IPS-18a (cell line): ENCODE results near the gene SIGLEC7.

Source experiments
- H3K27ac ChIP-seq: one replicate; pipeline ENCODE4 v1.5.1; 2013; ENCODE audit warnings: low read length
- H3K27me3 ChIP-seq: one replicate; pipeline ENCODE4 v1.6.1; 2013; ENCODE audit warnings: mild to moderate bottlenecking, low read length; ENCODE audit not compliant: control insufficient read depth, insufficient read depth
- H3K36me3 ChIP-seq: one replicate; pipeline ENCODE4 v1.6.1; 2013; ENCODE audit warnings: low read depth, low read length; ENCODE audit not compliant: control insufficient read depth
- H3K4me1 ChIP-seq: one replicate; pipeline ENCODE4 v1.6.1; 2013; ENCODE audit warnings: low read depth, low read length; ENCODE audit not compliant: control insufficient read depth
- H3K4me3 ChIP-seq: one replicate; pipeline ENCODE4 v1.5.1; 2013; ENCODE audit warnings: low read length
- H3K9ac ChIP-seq: one replicate; pipeline ENCODE4 v1.6.1; 2013; ENCODE audit warnings: mild to moderate bottlenecking, low read length, moderate library complexity
- H3K9me3 ChIP-seq: one replicate; pipeline ENCODE4 v1.6.1; 2013; ENCODE audit warnings: low read depth, low read length; ENCODE audit not compliant: control insufficient read depth

Gene SIGLEC7

DNA sequence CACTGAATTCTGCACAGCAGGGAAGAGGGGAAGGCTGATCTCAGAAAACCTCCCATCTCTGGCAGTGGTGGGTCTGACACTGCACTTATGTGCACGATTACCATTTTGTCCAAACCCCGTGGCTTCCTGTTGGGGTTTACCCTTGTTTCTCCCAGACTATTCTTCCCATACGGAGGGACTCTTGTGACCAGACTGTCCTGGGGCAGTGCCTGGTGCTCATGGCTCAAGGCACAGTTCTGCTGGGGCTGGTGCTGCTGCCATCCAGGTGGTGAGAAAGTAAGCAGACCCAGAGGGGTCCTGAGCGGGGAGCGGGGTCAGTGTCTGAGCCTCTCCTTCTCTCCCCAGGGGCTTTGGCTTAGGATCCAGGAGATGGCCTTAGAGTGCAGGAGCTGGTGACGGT, 22.5 kb upstream of the SIGLEC7 start:
- Histone ChIP-seq H3K9me3 (no peaks in the 10 kb centered on the region), H3K36me3 (no peaks in the 10 kb centered on the region), H3K27me3 (no peaks in the 10 kb centered on the region), H3K4me3 (no peak overlapping the region), H3K9ac (no peak overlapping the region), H3K27ac (no peak overlapping the region), H3K4me1 (no peaks in the 10 kb centered on the region)

DNA sequence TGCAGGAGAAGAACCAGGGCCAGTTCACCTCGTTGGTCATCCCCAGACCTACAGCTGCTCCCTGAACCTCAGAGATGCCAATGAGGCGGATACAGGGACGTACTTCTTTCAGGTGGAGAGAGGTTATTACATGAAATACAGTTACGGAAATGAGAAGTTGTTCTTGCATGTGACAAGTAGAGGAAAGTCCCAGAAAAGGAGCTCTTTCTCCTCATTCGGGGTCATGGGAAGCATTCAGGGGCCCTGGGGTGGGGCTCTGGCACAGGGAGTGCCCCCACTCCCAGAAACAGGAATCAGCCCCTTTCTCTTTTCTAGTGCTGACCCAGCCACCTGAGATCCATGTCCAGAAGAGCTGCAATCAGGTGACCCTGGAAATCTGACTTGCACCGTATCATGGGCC, 21.9 kb upstream of the SIGLEC7 start:
- Histone ChIP-seq H3K9ac (no peak overlapping the region), H3K9me3 (no peaks in the 10 kb centered on the region), H3K4me3 (no peak overlapping the region), H3K27ac (no peak overlapping the region), H3K4me1 (no peaks in the 10 kb centered on the region), H3K27me3 (no peaks in the 10 kb centered on the region), H3K36me3 (no peaks in the 10 kb centered on the region)

DNA sequence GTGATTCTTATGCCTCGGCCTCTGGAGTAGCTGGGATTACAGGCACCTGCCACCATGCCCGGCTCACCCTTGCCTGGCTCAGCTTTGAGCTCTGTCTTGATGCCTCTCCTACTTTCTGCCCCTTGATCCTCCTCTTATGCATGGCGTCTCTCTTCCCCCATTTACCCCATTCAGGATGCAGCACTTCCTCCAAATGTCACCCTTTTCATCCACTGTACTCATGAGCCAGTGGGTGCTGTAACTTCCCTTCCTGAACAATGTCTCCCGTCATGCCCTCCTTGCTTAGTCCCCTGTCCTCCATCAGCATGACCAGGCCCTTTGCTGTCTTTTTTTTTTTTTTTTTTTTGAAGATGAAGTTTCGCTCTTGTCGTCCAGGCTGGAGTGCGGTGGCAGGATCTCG, 20.8 kb upstream of the SIGLEC7 start:
- no peak overlapping the region for H3K9ac ChIP-seq

DNA sequence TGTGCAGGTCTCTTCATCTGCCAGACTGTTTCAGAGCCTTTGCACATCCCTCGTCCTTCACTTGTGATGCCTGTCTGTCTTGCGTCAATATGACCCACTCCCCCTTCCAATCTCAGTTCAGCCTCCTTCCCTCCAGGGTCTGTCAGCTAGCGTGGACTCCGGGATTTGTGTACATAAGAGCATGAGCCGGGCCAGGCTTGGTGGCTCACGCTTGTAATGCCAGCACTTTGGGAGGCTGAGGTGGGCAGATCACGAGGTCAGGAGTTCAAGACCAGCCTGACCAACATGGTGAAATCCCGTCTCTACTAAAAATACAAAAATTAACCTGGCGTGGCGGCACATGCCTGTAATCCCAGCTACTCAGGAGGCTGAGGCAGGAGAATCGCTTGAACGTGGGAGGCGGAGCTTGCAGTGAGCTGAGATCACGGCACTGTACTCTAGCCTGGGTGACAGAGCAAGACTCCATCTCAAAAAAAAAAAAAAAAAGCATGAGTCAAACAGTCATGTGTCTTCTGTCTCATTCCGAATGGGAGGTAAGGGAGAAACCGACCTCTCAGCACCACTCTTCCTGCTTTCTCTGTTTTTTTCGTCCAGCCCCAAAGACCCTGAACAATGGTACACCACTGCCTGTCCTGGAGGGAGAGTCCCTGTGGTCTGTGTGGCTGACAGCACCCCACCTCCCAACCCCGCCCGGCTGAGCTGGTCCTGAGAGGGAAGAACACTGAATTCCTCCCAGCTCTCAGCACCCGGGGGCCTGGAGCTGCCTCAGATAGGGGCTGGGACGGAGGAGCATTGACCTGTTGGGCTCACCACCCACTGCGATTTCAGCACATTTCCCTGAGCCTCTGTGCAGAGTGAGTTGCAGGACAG, 19.8 kb upstream of the SIGLEC7 start:
- no peaks in the 10 kb centered on the region for H3K9me3 ChIP-seq
- H3K27ac ChIP-seq: no peak overlapping the region
- H3K36me3 ChIP-seq: no peaks in the 10 kb centered on the region
- H3K4me3 ChIP-seq: no peak overlapping the region
- no peak overlapping the region for H3K9ac ChIP-seq
- no peaks in the 10 kb centered on the region for H3K4me1 ChIP-seq
- no peaks in the 10 kb centered on the region for H3K27me3 ChIP-seq

More for the DNA sequence above, 20.8 kb upstream of the SIGLEC7 start:
- H3K4me1 ChIP-seq: no peaks in the 10 kb centered on the region
- no peaks in the 10 kb centered on the region for H3K27me3 ChIP-seq
- no peaks in the 10 kb centered on the region for H3K36me3 ChIP-seq
- H3K4me3 ChIP-seq: no peak overlapping the region
- no peak overlapping the region for H3K27ac ChIP-seq
- no peaks in the 10 kb centered on the region for H3K9me3 ChIP-seq

DNA sequence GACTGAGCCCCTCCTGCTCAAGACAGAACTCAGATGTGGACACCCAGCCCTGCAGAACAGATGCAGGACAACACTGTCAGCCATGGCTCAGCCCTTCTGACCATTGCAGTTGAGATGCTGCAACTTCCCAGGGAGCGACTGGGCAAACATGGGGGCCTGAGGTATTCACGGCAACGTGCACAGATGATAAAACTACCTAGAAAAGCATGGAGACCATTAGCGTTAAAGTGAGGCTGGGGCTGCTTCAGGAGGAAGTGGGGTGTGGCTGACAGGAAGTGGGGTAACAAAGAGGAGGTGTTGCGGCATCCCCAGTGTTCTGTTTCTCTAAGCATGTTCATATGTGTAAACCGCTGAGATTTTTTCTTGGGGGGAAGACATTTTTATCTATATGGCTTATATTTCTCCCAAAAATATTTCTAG, 18.7 kb upstream of the SIGLEC7 start:
- H3K4me3 ChIP-seq: no peak overlapping the region
- H3K4me1 ChIP-seq: no peaks in the 10 kb centered on the region
- H3K9me3 ChIP-seq: no peaks in the 10 kb centered on the region
- no peak overlapping the region for H3K9ac ChIP-seq
- H3K27ac ChIP-seq: no peak overlapping the region
- H3K27me3 ChIP-seq: no peaks in the 10 kb centered on the region
- H3K36me3 ChIP-seq: no peaks in the 10 kb centered on the region

DNA sequence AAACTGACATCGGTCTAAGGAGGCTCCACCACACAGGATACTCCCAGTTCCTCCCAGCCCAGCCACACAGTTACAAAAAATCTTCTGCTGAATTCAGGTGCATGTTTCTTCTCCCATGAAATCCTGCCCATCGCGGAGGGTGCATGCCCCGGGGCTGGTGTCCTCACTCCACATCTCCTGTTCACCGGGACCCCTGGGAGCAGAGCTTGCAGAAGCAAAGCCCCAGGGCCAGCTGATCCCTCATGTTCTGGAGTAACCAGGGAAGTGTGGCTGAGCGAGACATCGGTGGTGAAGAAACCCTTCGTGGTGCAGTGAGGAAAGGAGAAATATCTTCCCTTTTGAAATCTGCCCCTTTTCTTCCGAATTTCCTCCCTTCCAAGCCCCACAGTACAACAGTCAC, 18.3 kb upstream of the SIGLEC7 start:
- Histone ChIP-seq H3K36me3 (no peaks in the 10 kb centered on the region), H3K9me3 (no peaks in the 10 kb centered on the region), H3K27me3 (no peaks in the 10 kb centered on the region), H3K4me1 (no peaks in the 10 kb centered on the region), H3K9ac (no peak overlapping the region), H3K4me3 (no peak overlapping the region), H3K27ac (no peak overlapping the region)

DNA sequence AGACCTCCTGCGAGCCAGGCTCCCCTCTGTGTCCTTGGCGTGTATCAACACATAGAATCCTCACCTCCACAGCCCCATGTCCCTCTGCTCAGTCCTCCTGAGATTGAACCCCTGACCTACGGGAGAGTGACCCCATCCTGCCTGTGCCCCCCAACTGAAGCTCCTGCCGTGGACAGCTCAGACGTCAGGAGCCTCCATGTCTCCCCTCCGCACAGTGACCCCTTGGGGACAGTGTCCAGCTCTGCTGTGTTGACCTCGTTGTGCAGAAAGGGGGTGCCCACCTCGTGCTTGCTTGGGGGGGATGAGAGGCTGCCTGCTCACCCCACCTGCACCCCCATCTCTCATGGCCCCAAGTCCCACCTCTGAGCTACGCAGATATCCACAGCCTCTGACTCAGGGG, 17.9 kb upstream of the SIGLEC7 start:
- no peaks in the 10 kb centered on the region for H3K4me1 ChIP-seq
- H3K27me3 ChIP-seq: no peaks in the 10 kb centered on the region
- H3K9me3 ChIP-seq: no peaks in the 10 kb centered on the region
- H3K27ac ChIP-seq: no peak overlapping the region
- no peaks in the 10 kb centered on the region for H3K36me3 ChIP-seq
- no peak overlapping the region for H3K4me3 ChIP-seq
- no peak overlapping the region for H3K9ac ChIP-seq

GRCh38 chr19:51124729-51125128, 17.4 kb upstream of the SIGLEC7 start, which contains the start of gene SIGLEC9:
Gene SIGLEC9 (plus strand): TSS chr19:51124906. CDS start chr19:51124975, 69 bp downstream.
- Histone ChIP-seq H3K36me3 (no peaks in the 10 kb centered on the region), H3K4me3 (no peak within 1 kb of the TSS), H3K27ac (no peak within 1 kb of the TSS), H3K9ac (no peak within 1 kb of the TSS), H3K27me3 (no peaks in the 10 kb centered on the region), H3K4me1 (no peaks in the 10 kb centered on the region), H3K9me3 (no peaks in the 10 kb centered on the region)

DNA sequence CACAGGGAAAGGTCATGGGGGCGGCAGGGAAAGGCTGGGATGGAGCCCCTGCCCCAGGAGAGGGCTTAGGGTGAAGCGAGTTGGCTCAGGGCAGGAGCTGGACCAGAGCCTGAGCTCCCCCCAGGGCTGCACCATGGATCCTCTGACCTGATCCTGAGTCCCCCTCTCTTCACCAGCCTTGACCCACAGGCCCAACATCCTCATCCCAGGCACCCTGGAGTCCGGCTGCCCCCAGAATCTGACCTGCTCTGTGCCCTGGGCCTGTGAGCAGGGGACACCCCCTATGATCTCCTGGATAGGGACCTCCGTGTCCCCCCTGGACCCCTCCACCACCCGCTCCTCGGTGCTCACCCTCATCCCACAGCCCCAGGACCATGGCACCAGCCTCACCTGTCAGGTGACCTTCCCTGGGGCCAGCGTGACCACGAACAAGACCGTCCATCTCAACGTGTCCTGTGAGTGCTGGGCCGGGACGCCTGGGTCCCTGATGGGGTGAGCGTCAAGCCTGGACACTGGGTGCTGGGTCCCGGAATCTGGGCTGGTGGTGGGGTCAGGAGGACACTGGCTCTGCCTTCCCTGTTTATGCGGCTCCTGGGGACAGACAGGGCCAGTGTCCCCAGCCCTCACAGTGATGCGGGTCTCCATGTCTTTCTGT, 16.6 kb upstream of the SIGLEC7 start:
- no peak overlapping the region for H3K27ac ChIP-seq
- H3K4me1 ChIP-seq: no peaks in the 10 kb centered on the region
- H3K27me3 ChIP-seq: no peaks in the 10 kb centered on the region
- no peak overlapping the region for H3K9ac ChIP-seq
- H3K9me3 ChIP-seq: no peaks in the 10 kb centered on the region
- H3K36me3 ChIP-seq: no peaks in the 10 kb centered on the region
- no peak overlapping the region for H3K4me3 ChIP-seq

GRCh38 chr19:51127032-51127431, 15.1 kb upstream of the SIGLEC7 start:
- Histone ChIP-seq H3K9me3 (no peaks in the 10 kb centered on the region), H3K9ac (no peak overlapping the region), H3K27ac (no peak overlapping the region), H3K36me3 (no peaks in the 10 kb centered on the region), H3K4me3 (no peak overlapping the region), H3K4me1 (no peaks in the 10 kb centered on the region), H3K27me3 (no peaks in the 10 kb centered on the region)

DNA sequence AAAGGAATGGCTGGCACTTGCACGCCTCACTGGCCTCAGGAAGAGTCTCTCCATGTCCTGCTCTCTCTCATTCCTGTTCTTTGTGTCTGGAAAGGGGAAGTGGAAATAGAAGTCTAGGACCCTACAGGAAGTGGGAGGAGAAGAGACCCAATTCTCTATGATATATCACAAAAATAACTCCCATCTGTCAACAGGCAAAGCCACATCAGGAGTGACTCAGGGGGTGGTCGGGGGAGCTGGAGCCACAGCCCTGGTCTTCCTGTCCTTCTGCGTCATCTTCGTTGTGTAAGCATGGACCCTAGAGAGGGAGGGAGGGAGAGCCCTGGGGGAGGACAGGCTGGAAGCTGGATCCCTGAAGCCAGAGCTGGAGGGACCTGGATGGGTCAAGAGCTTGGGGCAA, 14.3 kb upstream of the SIGLEC7 start:
- Histone ChIP-seq H3K4me3 (no peak overlapping the region), H3K9ac (no peak overlapping the region), H3K27ac (no peak overlapping the region), H3K36me3 (no peaks in the 10 kb centered on the region), H3K27me3 (no peaks in the 10 kb centered on the region), H3K4me1 (no peaks in the 10 kb centered on the region), H3K9me3 (no peaks in the 10 kb centered on the region)

DNA sequence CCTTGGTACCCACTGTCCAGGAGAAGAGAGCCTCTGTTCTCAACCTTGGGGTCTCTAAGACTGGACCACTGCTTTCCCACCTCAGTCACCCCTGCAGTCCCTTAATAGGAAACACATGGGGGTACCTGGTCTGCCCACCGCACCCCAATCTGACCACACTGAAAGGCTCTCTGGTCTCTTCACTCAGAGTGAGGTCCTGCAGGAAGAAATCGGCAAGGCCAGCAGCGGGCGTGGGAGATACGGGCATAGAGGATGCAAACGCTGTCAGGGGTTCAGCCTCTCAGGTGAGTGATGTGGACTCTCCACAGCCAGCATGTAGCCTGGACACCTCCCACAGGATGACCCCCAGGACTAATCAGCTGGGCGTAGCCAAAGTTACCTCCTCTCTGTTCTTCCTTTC, 13.9 kb upstream of the SIGLEC7 start:
- no peaks in the 10 kb centered on the region for H3K4me1 ChIP-seq
- no peaks in the 10 kb centered on the region for H3K9me3 ChIP-seq
- H3K4me3 ChIP-seq: no peak overlapping the region
- H3K9ac ChIP-seq: no peak overlapping the region
- H3K36me3 ChIP-seq: no peaks in the 10 kb centered on the region
- H3K27ac ChIP-seq: no peak overlapping the region
- no peaks in the 10 kb centered on the region for H3K27me3 ChIP-seq
